Measurements from ENCODE around the gene CNTNAP5.

CNTNAP5 gene

GRCh38 chr2:124880995-124881394 is 855.9 kb downstream of the CNTNAP5 start:
- no peak overlapping the region for H3K9ac ChIP-seq (ENCODE audit: low read depth, low read length)
- no peaks in the 10 kb centered on the region for H3K9me3 ChIP-seq (ENCODE audit: control insufficient read depth, insufficient read depth, low read length)
- peaks cover 9% of the 10 kb centered on the region; the same call in 1 of the 2 replicates for H3K4me1 ChIP-seq (ENCODE audit: control insufficient read depth, insufficient read depth, low read length)
- no peaks in the 10 kb centered on the region for H3K27me3 ChIP-seq (ENCODE audit: control insufficient read depth, insufficient read depth, low read length)
- H3K4me3 ChIP-seq (ENCODE audit: low read depth, low read length) = no peak overlapping the region
- H3K27ac ChIP-seq (ENCODE audit: low read depth, low read length) = no peak overlapping the region
- H3K36me3 ChIP-seq (ENCODE audit: control insufficient read depth, insufficient read depth, low read length) = no peaks in the 10 kb centered on the region

- Histone ChIP-seq H3K9ac (ENCODE audit: low read depth, low read length) (no peak overlapping the region), H3K27ac (ENCODE audit: low read depth, low read length) (no peak overlapping the region), H3K9me3 (ENCODE audit: control insufficient read depth, insufficient read depth, low read length) (no peaks in the 10 kb centered on the region), H3K36me3 (ENCODE audit: control insufficient read depth, insufficient read depth, low read length) (no peaks in the 10 kb centered on the region), H3K4me1 (ENCODE audit: control insufficient read depth, insufficient read depth, low read length) (peaks cover 9% of the 10 kb centered on the region; the same call in 1 of the 2 replicates), H3K4me3 (ENCODE audit: low read depth, low read length) (no peak overlapping the region), H3K27me3 (ENCODE audit: control insufficient read depth, insufficient read depth, low read length) (no peaks in the 10 kb centered on the region)
Observed at GRCh38 chr2:124882423-124882822, 857.3 kb downstream of the CNTNAP5 start.

GRCh38 chr2:124883595-124883994 is 858.5 kb downstream of the CNTNAP5 start:
- no peak overlapping the region for H3K27ac ChIP-seq (ENCODE audit: low read depth, low read length)
- peaks cover 9% of the 10 kb centered on the region; the same call in 1 of the 2 replicates for H3K4me1 ChIP-seq (ENCODE audit: control insufficient read depth, insufficient read depth, low read length)
- H3K9me3 ChIP-seq (ENCODE audit: control insufficient read depth, insufficient read depth, low read length) = no peaks in the 10 kb centered on the region
- H3K9ac ChIP-seq (ENCODE audit: low read depth, low read length) = no peak overlapping the region
- no peak overlapping the region for H3K4me3 ChIP-seq (ENCODE audit: low read depth, low read length)
- H3K27me3 ChIP-seq (ENCODE audit: control insufficient read depth, insufficient read depth, low read length) = no peaks in the 10 kb centered on the region
- H3K36me3 ChIP-seq (ENCODE audit: control insufficient read depth, insufficient read depth, low read length) = no peaks in the 10 kb centered on the region

- peaks cover 9% of the 10 kb centered on the region; the same call in 1 of the 2 replicates for H3K4me1 ChIP-seq (ENCODE audit: control insufficient read depth, insufficient read depth, low read length)
- H3K27ac ChIP-seq (ENCODE audit: low read depth, low read length) = no peak overlapping the region
- no peaks in the 10 kb centered on the region for H3K9me3 ChIP-seq (ENCODE audit: control insufficient read depth, insufficient read depth, low read length)
- no peaks in the 10 kb centered on the region for H3K36me3 ChIP-seq (ENCODE audit: control insufficient read depth, insufficient read depth, low read length)
- no peak overlapping the region for H3K4me3 ChIP-seq (ENCODE audit: low read depth, low read length)
- H3K27me3 ChIP-seq (ENCODE audit: control insufficient read depth, insufficient read depth, low read length) = no peaks in the 10 kb centered on the region
- H3K9ac ChIP-seq (ENCODE audit: low read depth, low read length) = no peak overlapping the region
Observed at GRCh38 chr2:124884315-124884714, 859.2 kb downstream of the CNTNAP5 start.

- Histone ChIP-seq H3K9ac (ENCODE audit: low read depth, low read length) (no peak overlapping the region), H3K9me3 (ENCODE audit: control insufficient read depth, insufficient read depth, low read length) (no peaks in the 10 kb centered on the region), H3K36me3 (ENCODE audit: control insufficient read depth, insufficient read depth, low read length) (no peaks in the 10 kb centered on the region), H3K27me3 (ENCODE audit: control insufficient read depth, insufficient read depth, low read length) (no peaks in the 10 kb centered on the region), H3K27ac (ENCODE audit: low read depth, low read length) (no peak overlapping the region), H3K4me3 (ENCODE audit: low read depth, low read length) (no peak overlapping the region), H3K4me1 (ENCODE audit: control insufficient read depth, insufficient read depth, low read length) (peaks cover 3% of the 10 kb centered on the region; the same call in 1 of the 2 replicates)
Observed at GRCh38 chr2:124886216-124886615, 861.1 kb downstream of the CNTNAP5 start.

- no peak overlapping the region for H3K27ac ChIP-seq (ENCODE audit: low read depth, low read length)
- no peaks in the 10 kb centered on the region for H3K27me3 ChIP-seq (ENCODE audit: control insufficient read depth, insufficient read depth, low read length)
- no peaks in the 10 kb centered on the region for H3K9me3 ChIP-seq (ENCODE audit: control insufficient read depth, insufficient read depth, low read length)
- H3K4me3 ChIP-seq (ENCODE audit: low read depth, low read length) = no peak overlapping the region
- no peaks in the 10 kb centered on the region for H3K36me3 ChIP-seq (ENCODE audit: control insufficient read depth, insufficient read depth, low read length)
- no peaks in the 10 kb centered on the region for H3K4me1 ChIP-seq (ENCODE audit: control insufficient read depth, insufficient read depth, low read length)
- no peak overlapping the region for H3K9ac ChIP-seq (ENCODE audit: low read depth, low read length)
Observed at GRCh38 chr2:124887466-124887865, 862.4 kb downstream of the CNTNAP5 start.

- H3K4me3 ChIP-seq (ENCODE audit: low read depth, low read length) = no peak overlapping the region
- H3K27ac ChIP-seq (ENCODE audit: low read depth, low read length) = no peak overlapping the region
Observed at GRCh38 chr2:124888431-124888830, 863.3 kb downstream of the CNTNAP5 start.

GRCh38 chr2:124894199-124894598 is 869.1 kb downstream of the CNTNAP5 start:
- H3K4me1 ChIP-seq (ENCODE audit: control insufficient read depth, insufficient read depth, low read length) = no peaks in the 10 kb centered on the region
- H3K4me3 ChIP-seq (ENCODE audit: low read depth, low read length) = no peak overlapping the region
- no peaks in the 10 kb centered on the region for H3K36me3 ChIP-seq (ENCODE audit: control insufficient read depth, insufficient read depth, low read length)
- no peak overlapping the region for H3K9ac ChIP-seq (ENCODE audit: low read depth, low read length)
- H3K9me3 ChIP-seq (ENCODE audit: control insufficient read depth, insufficient read depth, low read length) = no peaks in the 10 kb centered on the region
- no peak overlapping the region for H3K27ac ChIP-seq (ENCODE audit: low read depth, low read length)
- no peaks in the 10 kb centered on the region for H3K27me3 ChIP-seq (ENCODE audit: control insufficient read depth, insufficient read depth, low read length)

More at GRCh38 chr2:124888431-124888830, 863.3 kb downstream of the CNTNAP5 start:
- H3K27me3 ChIP-seq (ENCODE audit: control insufficient read depth, insufficient read depth, low read length) = no peaks in the 10 kb centered on the region
- H3K36me3 ChIP-seq (ENCODE audit: control insufficient read depth, insufficient read depth, low read length) = no peaks in the 10 kb centered on the region
- H3K9ac ChIP-seq (ENCODE audit: low read depth, low read length) = no peak overlapping the region
- no peaks in the 10 kb centered on the region for H3K9me3 ChIP-seq (ENCODE audit: control insufficient read depth, insufficient read depth, low read length)
- H3K4me1 ChIP-seq (ENCODE audit: control insufficient read depth, insufficient read depth, low read length) = no peaks in the 10 kb centered on the region

- Histone ChIP-seq H3K4me1 (ENCODE audit: control insufficient read depth, insufficient read depth, low read length) (no peaks in the 10 kb centered on the region), H3K9me3 (ENCODE audit: control insufficient read depth, insufficient read depth, low read length) (no peaks in the 10 kb centered on the region), H3K36me3 (ENCODE audit: control insufficient read depth, insufficient read depth, low read length) (no peaks in the 10 kb centered on the region), H3K27me3 (ENCODE audit: control insufficient read depth, insufficient read depth, low read length) (no peaks in the 10 kb centered on the region), H3K27ac (ENCODE audit: low read depth, low read length) (no peak overlapping the region), H3K9ac (ENCODE audit: low read depth, low read length) (no peak overlapping the region), H3K4me3 (ENCODE audit: low read depth, low read length) (no peak overlapping the region)
Observed at GRCh38 chr2:124898827-124899226, 873.7 kb downstream of the CNTNAP5 start.

- Histone ChIP-seq H3K9me3 (ENCODE audit: control insufficient read depth, insufficient read depth, low read length) (no peaks in the 10 kb centered on the region), H3K27ac (ENCODE audit: low read depth, low read length) (no peak overlapping the region), H3K9ac (ENCODE audit: low read depth, low read length) (no peak overlapping the region), H3K4me3 (ENCODE audit: low read depth, low read length) (no peak overlapping the region), H3K36me3 (ENCODE audit: control insufficient read depth, insufficient read depth, low read length) (no peaks in the 10 kb centered on the region), H3K27me3 (ENCODE audit: control insufficient read depth, insufficient read depth, low read length) (no peaks in the 10 kb centered on the region), H3K4me1 (ENCODE audit: control insufficient read depth, insufficient read depth, low read length) (no peaks in the 10 kb centered on the region)
Observed at GRCh38 chr2:124908411-124908810, 883.3 kb downstream of the CNTNAP5 start.

GRCh38 chr2:124911560-124911959 is 886.5 kb downstream of the CNTNAP5 start:
- H3K4me3 ChIP-seq (ENCODE audit: low read depth, low read length) = no peak overlapping the region
- H3K27me3 ChIP-seq (ENCODE audit: control insufficient read depth, insufficient read depth, low read length) = no peaks in the 10 kb centered on the region
- H3K27ac ChIP-seq (ENCODE audit: low read depth, low read length) = no peak overlapping the region
- H3K9ac ChIP-seq (ENCODE audit: low read depth, low read length) = no peak overlapping the region
- H3K9me3 ChIP-seq (ENCODE audit: control insufficient read depth, insufficient read depth, low read length) = no peaks in the 10 kb centered on the region
- H3K4me1 ChIP-seq (ENCODE audit: control insufficient read depth, insufficient read depth, low read length) = no peaks in the 10 kb centered on the region
- H3K36me3 ChIP-seq (ENCODE audit: control insufficient read depth, insufficient read depth, low read length) = no peaks in the 10 kb centered on the region

- no peaks in the 10 kb centered on the region for H3K9me3 ChIP-seq (ENCODE audit: control insufficient read depth, insufficient read depth, low read length)
- H3K27me3 ChIP-seq (ENCODE audit: control insufficient read depth, insufficient read depth, low read length) = no peaks in the 10 kb centered on the region
- no peak overlapping the region for H3K4me3 ChIP-seq (ENCODE audit: low read depth, low read length)
- H3K4me1 ChIP-seq (ENCODE audit: control insufficient read depth, insufficient read depth, low read length) = no peaks in the 10 kb centered on the region
- H3K9ac ChIP-seq (ENCODE audit: low read depth, low read length) = no peak overlapping the region
- H3K36me3 ChIP-seq (ENCODE audit: control insufficient read depth, insufficient read depth, low read length) = no peaks in the 10 kb centered on the region
- H3K27ac ChIP-seq (ENCODE audit: low read depth, low read length) = no peak overlapping the region
Observed at GRCh38 chr2:124913868-124914267, 888.8 kb downstream of the CNTNAP5 start.
